Measurements from ENCODE around the gene ARHGEF39.

The ARHGEF39 gene

GRCh38 chr9:35651956-35652828 is 12.8 kb downstream of the ARHGEF39 start:
- no peak for ATAC-seq
- TF ChIP-seq ZNF70 (CRISPR knock-in tag; IDR thresholded peaks at IDR 0.05) = no peak
- TF ChIP-seq RARB (CRISPR knock-in tag; IDR thresholded peaks at IDR 0.05) = no peak
- no peak for TF ChIP-seq CREB5 (CRISPR knock-in tag; IDR thresholded peaks at IDR 0.05; ENCODE audit: low read depth)
- no peak for TF ChIP-seq BACH2 (CRISPR knock-in tag; IDR thresholded peaks at IDR 0.05; ENCODE audit: borderline replicate concordance)
- no peak for TF ChIP-seq ZFP3 (CRISPR knock-in tag; IDR thresholded peaks at IDR 0.05)
- no peak for TF ChIP-seq TCF4 (CRISPR knock-in tag; IDR thresholded peaks at IDR 0.05; ENCODE audit: borderline replicate concordance)
- no peak for TF ChIP-seq ZC3H10 (CRISPR knock-in tag; IDR thresholded peaks at IDR 0.05)
- no peak for TF ChIP-seq CSDC2 (CRISPR knock-in tag; IDR thresholded peaks at IDR 0.05)

GRCh38 chr9:35650341-35651158 is 14.4 kb downstream of the ARHGEF39 start, which contains the start of gene SIT1:
TSS of gene SIT1 (minus strand) at chr9:35650931. CDS start at chr9:35650853, 78 bp downstream.
- ATAC-seq = no peak
- TF ChIP-seq CSRNP3 (CRISPR knock-in tag; IDR thresholded peaks at IDR 0.05) (no peak), TCF4 (CRISPR knock-in tag; IDR thresholded peaks at IDR 0.05; ENCODE audit: borderline replicate concordance) (no peak), GLIS3 (CRISPR knock-in tag; IDR thresholded peaks at IDR 0.05) (no peak), ZFP3 (CRISPR knock-in tag; IDR thresholded peaks at IDR 0.05) (no peak), PATZ1 (CRISPR knock-in tag; IDR thresholded peaks at IDR 0.05; ENCODE audit: borderline replicate concordance) (no peak), TOX (CRISPR knock-in tag; IDR thresholded peaks at IDR 0.05; ENCODE audit: borderline replicate concordance) (no peak), ZC3H10 (CRISPR knock-in tag; IDR thresholded peaks at IDR 0.05) (no peak), POU6F1 (CRISPR knock-in tag; IDR thresholded peaks at IDR 0.05; ENCODE audit: borderline replicate concordance, low read depth) (no peak), ZNF565 (CRISPR knock-in tag; conservative IDR thresholded peaks at IDR 0.05; ENCODE audit: low read depth) (no peak), TSHZ2 (CRISPR knock-in tag; IDR thresholded peaks at IDR 0.05) (no peak), CSDC2 (CRISPR knock-in tag; IDR thresholded peaks at IDR 0.05) (no peak), ISL1 (CRISPR knock-in tag; IDR thresholded peaks at IDR 0.05) (no peak), BACH2 (CRISPR knock-in tag; IDR thresholded peaks at IDR 0.05; ENCODE audit: borderline replicate concordance) (no peak), ARNTL (CRISPR knock-in tag; IDR thresholded peaks at IDR 0.05; ENCODE audit: borderline replicate concordance, low read depth) (no peak), CREB5 (CRISPR knock-in tag; IDR thresholded peaks at IDR 0.05; ENCODE audit: low read depth) (no peak), ZNF8 (CRISPR knock-in tag; IDR thresholded peaks at IDR 0.05) (no peak), ESRRG (CRISPR knock-in tag; IDR thresholded peaks at IDR 0.05) (no peak)
